ENCODE results near the gene DUSP1. TPM values are rescaled to one million over a fixed set of nuclear protein-coding genes. Genes with fewer than 3 reads are reported as not detected.

Gene DUSP1
- total RNA-seq, 4 donors from 2014 or later: 455 to 718 (median 676) TPM

DNA sequence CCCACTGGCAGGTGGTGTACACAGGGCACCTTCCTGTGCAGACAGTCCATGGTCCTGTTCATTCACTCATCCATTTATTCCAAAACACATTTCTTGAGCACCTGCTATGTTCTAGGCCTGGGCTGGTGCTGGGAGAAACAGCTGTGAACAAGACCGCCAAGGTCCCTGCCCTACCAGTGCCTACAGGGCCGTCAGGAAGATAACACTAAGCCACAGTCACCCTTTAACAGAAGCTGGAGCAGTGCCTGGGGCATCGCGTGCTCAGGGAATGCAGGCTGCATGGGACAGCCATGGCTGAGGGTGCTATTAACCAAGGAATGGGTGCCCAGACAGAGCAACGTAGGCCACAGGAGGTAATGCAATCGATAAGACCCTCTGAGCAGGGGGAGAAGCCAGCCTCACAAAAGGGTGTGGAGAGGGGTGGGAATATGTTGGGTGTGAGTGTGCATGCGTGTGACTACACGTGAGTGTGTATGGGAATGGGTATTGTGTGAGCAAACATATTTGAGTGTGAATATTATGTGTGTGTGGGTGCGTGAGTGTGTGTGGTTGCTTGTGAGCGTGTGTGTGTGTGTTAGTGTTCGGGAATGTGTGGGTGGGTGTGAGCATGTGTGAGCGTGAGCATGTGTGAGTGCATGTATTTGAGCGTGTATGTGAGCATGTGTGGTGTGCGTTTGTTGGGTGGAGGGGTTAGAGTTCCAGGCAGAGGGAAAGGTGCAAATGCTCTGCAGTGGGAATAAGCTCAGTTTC lies 19.1 kb downstream of the DUSP1 start:
- TF ChIP-seq CTCF (IDR thresholded peaks at IDR 0.05) (no peak), POLR2AphosphoS5 (IDR thresholded peaks at IDR 0.05) (no peak), POLR2A (IDR thresholded peaks at IDR 0.05; ENCODE audit: low read depth) (no peak), EP300 (IDR thresholded peaks at IDR 0.05) (no peak)
- DNase-seq (ENCODE audit: extremely low spot score): no peak
- H3K27me3 ChIP-seq: no peaks in the 10 kb centered on the region
- H3K36me3 ChIP-seq: no peaks in the 10 kb centered on the region
- H3K27ac ChIP-seq (replicated peaks in 1 of 4): peak overlapping the region; percentile 82 to 90 (median 84)
- no peak overlapping the region for H3K4me3 ChIP-seq
- H3K9me3 ChIP-seq: peaks cover 0 to 4% (median 0%) of the 10 kb centered on the region in 4 donors
- H3K4me1 ChIP-seq: peaks cover 36 to 54% (median 44%) of the 10 kb centered on the region in 4 donors
- WGBS: 91% methylated on average over 13 of the region's 14 CpGs
- intact Hi-C loops (cut with DNase I): no loop called here

DNA sequence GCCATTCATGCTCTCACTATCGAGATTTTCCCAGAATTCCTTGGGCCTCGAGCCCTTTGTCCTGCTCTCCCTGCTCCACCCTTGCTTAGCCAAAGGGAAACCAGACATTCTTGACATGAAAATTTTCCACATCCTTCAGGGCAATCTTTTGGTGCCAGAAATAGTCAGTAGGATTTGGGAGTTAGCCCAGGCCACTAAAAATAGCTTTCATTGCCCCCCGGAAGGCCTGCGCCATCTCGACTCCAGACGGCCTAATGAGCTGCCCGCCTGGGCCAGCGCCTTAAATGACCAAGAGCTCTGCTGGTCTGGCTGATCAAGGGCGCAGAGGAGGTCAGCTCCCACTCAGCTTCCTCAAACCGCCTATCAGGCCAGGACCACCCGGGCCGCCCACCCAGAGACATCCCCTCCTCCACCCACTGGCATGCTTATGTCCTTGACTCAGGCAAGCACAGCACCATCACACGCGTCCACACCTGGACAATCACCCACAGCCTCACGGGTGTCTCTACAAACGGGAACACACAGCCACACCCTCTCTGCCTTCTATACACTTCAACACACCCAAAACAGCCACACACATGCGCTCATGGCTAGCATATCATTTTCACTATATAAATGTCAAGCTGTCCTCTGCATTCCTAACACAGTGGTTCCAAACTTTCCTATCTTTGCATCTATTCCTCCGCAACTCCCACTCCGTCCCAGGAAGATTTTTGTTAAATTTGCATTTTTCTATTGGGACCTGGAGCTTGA lies 20.9 kb downstream of the DUSP1 start:
- peaks cover 0 to 4% (median 0%) of the 10 kb centered on the region in 4 donors for H3K9me3 ChIP-seq
- TF ChIP-seq CTCF (IDR thresholded peaks at IDR 0.05) (no peak), POLR2AphosphoS5 (IDR thresholded peaks at IDR 0.05) (peak; percentile 69 to 80)
- intact Hi-C loops (cut with DNase I): no loop called here
- peaks cover 53 to 73% (median 61%) of the 10 kb centered on the region in 4 donors for H3K4me1 ChIP-seq
- no peaks in the 10 kb centered on the region for H3K36me3 ChIP-seq
- no peaks in the 10 kb centered on the region for H3K27me3 ChIP-seq
- H3K27ac ChIP-seq (replicated peaks in 1 of 4): peak overlapping the region; percentile 82 to 90 (median 84)
- WGBS: 46% methylated on average over 11 of the region's 19 CpGs
- H3K4me3 ChIP-seq: no peak overlapping the region
- DNase-seq (ENCODE audit: extremely low spot score): no peak

DNA sequence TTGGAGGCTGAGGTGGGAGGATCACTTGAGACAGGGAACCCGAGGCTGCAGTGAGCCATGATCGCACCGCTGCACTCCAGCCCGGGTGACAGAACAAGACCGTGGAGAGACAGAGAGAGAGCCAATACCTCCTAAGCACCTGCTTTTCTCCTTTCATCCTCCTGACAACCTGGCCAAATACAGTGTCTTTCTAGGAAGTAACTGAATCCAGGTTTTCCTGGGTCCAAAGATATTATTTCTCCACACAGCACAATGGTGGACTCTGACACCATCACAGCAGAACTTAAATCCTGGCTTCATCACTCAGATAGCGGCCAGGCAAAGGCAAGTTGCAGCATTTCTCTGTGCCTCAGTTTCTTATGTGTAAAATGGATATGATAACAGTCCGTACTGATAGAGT lies 21.9 kb downstream of the DUSP1 start:
- Histone ChIP-seq H3K4me1 (peaks cover 55 to 79% (median 67%) of the 10 kb centered on the region in 4 donors), H3K9me3 (peaks cover 0 to 4% (median 0%) of the 10 kb centered on the region in 4 donors), H3K27me3 (no peaks in the 10 kb centered on the region), H3K27ac (replicated peaks in 1 of 4) (peak overlapping the region; percentile 82 to 90 (median 84)), H3K4me3 (no peak overlapping the region), H3K36me3 (no peaks in the 10 kb centered on the region)
- 94% methylated on average over 7 of the region's 7 CpGs for WGBS
- no peak for DNase-seq (ENCODE audit: extremely low spot score)
- intact Hi-C loops (cut with DNase I): no loop called here
- TF ChIP-seq POLR2A (IDR thresholded peaks at IDR 0.05; ENCODE audit: low read depth): no peak
- TF ChIP-seq EP300 (IDR thresholded peaks at IDR 0.05): no peak
- no peak for TF ChIP-seq CTCF (IDR thresholded peaks at IDR 0.05)
- TF ChIP-seq POLR2AphosphoS5 (IDR thresholded peaks at IDR 0.05): no peak

DNA sequence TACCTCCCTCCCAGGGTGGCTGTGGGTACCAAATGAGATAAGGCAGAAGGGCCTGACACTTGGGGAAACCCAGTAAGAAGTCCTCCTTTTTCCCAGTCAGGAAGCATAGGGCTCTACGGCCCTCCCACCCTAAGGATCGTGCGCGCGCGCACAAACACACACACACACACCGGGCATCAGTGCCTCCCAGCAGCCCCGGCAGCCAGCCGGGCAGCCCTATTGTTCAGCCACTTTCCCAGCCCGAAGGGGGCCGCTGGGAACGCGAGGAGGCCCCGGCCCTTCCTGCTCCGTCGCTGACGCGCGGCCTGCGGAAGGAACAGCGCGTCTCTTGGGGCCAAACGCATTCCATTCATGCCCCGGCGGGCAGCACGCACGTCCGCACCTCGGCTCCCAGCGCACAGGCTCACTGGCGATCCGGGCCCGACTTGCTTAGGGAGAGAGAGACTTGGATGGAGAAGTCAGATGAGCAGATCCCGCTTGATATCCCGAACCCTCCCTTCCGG lies 22.6 kb downstream of the DUSP1 start:
- no peaks in the 10 kb centered on the region for H3K27me3 ChIP-seq
- WGBS: 89% methylated on average over 8 of the region's 36 CpGs
- no peak overlapping the region for H3K4me3 ChIP-seq
- H3K4me1 ChIP-seq: peaks cover 56 to 83% (median 72%) of the 10 kb centered on the region in 4 donors
- no peaks in the 10 kb centered on the region for H3K36me3 ChIP-seq
- DNase-seq (ENCODE audit: extremely low spot score): no peak
- intact Hi-C loops (cut with DNase I): no loop called here
- TF ChIP-seq EP300 (IDR thresholded peaks at IDR 0.05) (peak; percentile 100), POLR2AphosphoS5 (IDR thresholded peaks at IDR 0.05) (peak; percentile 95), POLR2A (IDR thresholded peaks at IDR 0.05; ENCODE audit: low read depth) (no peak), CTCF (IDR thresholded peaks at IDR 0.05) (peak in 1 of 3 experiments; percentile 18)
- peak overlapping the region; percentile 82 to 90 (median 84) for H3K27ac ChIP-seq (replicated peaks in 1 of 4)
- peaks cover 0 to 4% (median 0%) of the 10 kb centered on the region in 4 donors for H3K9me3 ChIP-seq

All from esophagus muscularis mucosa (tissue), 4 donors.